Daoy (cell line): Measurements from ENCODE around the gene CACNA2D2. TPM values are rescaled to one million over a fixed set of nuclear protein-coding genes. Genes with fewer than 3 reads are reported as not detected.

Experiments
- DNase-seq: peaks from one replicate; pipeline ENCODE4 v3.0.0-alpha.2; 2015; ENCODE audit warnings: low read depth
- total RNA-seq: library from RNA; depleted of rRNA; stranded (reverse); fragments of >200 nt; shearing (Covaris generic); gene quantifications from 2 replicates; pipeline ENCODE4 v1.2.3, GENCODE V29; 2014

Gene CACNA2D2
- total RNA-seq, 1 experiment from 2014 or later: not detected

DNA sequence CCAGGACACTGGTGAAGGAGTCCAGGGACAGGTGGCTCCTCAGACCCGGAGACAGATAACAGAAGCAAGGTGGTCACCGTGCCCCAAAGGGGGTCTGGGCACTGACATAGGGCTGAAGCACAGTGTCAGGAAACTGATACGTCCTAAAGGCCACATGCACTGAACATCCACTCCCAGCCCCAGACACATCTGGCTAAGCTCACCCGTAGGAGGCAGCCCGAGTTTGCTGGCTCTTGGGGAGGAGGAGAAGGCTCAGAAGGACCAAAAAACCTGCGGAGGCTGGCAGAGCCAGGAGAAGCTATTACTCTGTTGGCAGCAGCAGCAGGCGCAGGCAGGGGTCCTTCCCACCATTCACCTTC lies 1.2 kb downstream of the CACNA2D2 start:
- DNase-seq: no peak

DNA sequence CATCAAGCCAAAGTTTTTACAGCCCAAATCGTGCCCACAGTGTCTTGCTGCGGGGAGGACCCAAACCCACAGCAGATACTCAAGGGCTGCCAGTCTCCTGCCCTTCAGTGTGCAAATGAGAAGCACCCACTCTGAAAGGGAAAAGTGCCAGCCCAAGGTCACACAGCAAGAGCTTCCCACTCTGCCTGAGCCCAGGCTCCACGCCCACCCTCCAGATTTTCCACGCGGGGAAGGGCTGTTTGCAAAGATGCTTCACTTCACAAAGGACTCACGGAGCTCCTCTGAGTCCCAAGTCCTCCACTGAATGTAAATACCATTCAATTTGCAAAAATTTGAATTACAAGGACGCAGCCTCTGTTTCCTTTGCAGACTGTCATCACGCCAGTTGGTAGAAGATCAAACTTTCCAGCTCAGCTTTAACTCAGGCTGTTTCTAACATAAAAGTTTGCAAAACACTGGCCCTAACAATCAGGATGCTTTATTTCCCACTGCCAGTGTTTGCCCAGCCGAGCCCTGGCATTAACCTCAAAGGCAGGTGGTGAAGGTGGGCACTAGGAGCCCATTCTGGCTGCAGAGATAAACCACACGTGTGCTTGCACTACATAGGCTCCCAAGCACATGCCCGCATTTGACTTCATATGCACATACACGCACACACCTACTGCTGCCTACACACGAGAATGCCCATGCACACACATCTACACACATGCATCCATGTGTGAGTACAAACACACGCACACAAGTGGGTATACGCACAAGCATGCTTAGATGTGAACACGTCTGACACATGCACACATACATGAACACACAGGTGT lies 7.6 kb downstream of the CACNA2D2 start:
- no peak for DNase-seq

DNA sequence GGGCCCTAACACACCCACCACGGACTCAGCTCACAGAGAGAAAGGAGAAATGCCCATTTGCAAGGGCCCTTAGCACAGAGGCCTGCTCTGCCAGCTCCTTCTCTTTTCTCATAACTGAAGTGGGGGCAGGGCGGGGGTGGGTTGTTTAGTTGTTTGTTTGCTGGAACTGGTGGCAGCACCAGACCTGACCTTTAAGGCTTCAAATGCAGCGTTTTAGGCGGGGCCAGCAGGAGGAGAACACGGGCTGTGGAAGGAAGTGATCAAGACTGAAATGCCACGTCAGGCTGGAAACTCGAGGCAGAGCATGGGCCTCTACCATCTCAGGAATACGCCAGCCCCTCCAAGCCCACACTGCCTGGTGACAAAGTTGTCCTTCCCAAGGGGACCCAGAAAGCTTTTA lies 9.3 kb downstream of the CACNA2D2 start:
- no peak for DNase-seq

DNA sequence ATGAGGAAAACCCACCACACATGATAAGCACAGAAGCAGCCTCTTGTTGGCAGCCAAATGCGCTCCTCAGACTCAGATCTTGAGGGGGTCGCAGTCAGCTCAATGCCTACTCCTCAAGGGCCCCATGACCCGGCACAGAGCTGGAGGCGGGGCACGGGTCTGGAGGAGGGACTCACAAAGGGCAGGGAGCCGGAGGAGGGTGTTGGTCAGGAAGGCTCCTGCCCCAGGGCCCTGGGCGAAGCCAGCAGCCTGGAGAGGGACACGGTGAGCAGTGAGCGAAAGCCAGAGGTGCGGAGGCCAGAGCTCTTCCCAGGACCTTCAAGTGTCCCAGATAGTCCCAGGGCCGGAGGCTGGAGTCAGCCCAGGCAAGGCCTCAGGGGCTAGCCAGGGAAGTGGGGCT lies 9.8 kb downstream of the CACNA2D2 start:
- DNase-seq: no peak

DNA sequence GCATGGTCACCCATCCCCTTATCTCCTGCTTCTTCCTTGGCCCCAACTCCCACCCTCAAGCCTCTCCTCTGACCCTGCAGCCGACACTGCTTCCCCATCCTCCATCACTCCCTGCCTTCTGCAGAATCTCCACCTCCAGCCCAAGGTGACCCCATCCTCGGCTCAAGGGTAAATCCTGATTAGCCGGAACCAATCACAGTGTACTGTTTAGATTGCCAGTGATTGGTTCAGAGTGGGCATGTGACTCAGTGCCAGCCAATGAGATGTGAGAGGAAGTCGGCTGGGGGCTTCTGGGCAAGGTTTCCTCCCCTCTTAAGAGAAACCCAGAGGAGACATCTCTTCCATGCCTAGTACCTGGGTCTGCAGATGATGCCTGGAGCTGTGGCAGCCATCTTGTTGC lies 10.3 kb downstream of the CACNA2D2 start:
- no peak for DNase-seq

DNA sequence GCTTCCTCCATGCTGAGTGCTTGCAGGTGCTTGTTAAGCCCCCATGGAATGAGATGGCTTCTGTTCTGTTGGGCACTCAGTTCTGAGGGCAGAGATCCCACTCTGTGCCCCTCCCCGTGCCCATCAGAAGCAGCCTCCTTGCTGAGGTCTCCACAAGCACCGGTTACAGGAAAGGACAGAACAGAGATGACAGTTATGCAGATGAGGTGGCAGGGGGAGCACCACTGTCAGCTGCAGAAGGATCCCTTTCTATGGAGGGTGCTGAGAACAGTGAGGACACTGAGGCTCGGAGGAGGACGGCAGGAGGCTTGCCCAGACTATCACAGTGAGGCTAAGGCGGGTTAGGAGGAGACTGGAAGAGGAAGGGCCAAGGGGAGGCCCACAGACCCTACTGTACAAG lies 12.4 kb downstream of the CACNA2D2 start:
- no peak for DNase-seq

DNA sequence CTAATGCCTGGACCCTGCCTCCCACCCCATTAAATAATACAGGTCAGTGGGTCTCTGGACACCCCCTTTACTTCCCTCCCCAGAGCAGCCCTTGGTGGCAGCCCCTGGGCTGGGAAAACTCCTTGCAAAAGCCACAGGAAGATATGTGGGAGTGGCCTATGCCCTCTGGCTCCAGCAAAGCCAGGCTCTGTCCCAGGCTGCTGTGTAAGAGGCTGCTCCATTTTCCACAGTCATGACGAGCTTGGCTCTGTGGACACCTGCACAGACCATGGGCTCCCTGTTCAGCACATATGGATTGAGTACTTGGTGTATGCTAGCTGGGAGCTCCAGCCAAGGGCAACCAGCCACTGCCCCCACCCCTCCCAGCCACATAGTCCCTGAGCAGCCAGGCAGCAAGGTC lies 13.0 kb downstream of the CACNA2D2 start:
- DNase-seq: no peak

DNA sequence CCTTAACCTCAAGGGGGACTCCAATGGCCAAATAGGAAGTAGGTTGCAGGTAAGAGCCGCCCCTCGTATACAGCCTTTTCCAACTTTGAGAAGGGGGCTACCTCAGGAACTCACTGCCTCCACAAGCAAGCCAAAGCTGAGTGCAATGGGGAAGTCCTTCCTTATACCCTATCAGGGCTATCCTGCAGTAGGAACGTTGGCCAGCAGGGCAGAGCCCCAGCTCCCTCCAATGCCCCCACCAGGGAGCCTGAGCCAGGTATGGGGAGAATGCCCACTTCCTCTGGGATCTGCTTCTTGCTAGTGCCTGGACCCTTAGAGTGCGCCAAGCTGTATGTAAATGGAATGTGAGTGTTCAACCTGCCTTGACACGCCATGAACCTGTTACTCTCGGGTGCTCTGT lies 16.3 kb downstream of the CACNA2D2 start:
- no peak for DNase-seq

DNA sequence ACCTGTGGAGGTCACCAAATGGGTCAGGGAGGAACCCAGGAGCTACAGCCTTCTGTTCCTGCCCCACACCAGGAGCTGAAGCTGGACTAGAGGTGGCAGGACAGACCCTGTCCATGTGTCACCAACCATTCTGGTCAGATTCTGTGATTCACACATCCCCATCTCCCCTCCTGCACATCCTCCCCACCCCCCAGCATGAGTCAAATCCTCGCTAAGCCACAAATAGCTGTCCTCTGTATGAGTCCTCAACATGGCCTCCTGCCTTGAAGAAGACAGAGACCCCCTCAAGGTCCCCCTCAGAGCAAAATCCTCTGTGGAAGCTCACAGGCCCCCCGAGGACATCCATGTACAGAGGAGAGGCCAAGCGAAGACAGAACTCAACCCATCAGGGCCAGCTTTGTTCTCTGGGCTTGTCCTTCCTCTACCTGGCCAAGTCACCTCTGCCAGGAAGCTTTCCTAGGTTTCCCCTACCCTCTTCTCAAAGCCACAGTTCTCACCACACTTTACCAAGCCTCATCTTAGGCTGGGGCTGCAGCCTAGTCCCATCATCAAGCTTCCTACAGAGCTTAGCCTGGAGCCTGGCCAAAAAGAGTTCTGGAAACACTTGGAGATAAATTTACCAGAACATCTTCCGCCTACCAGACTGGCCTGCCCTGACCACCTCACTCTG lies 17.1 kb downstream of the CACNA2D2 start:
- DNase-seq: peak; percentile 66

DNA sequence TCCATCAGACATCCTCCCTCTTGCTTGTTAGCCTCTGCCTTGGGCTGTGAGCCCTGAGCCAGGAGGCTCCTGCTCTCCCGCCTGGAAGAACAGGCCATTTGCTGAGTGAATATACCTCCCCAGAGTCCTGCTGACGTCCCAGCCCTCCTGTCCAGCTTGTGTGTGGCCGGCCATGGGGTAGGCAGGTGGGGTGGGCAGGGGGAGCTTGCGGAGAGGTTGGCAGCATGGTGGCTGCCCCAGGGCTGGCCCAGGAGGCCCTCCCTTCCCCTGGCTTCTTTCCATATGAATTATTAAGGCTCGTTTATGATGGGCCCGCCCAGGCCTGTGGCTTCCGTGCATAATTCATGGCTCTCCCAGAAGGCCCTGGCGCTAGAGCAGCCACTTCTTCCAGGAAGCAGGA lies 18.7 kb downstream of the CACNA2D2 start:
- no peak for DNase-seq

DNA sequence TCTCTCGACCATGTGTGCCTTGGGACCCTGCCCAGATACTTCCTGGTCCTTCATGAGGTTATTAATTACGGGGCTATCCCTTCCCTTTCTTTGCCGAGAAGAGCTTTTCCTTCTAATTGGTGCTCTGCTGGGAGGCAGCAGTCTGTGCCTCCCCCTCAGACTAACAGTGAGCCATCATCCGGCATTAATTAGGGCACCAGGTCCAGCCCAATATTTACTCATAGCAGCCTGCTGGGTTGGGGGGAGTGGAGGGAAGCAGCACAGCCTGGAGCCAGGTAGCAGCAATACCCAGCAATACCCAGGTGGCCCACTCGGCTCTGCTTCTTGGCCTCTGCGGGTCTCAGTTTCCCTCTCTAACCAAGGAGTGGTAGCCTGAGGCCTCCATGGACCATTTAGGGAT lies 20.1 kb downstream of the CACNA2D2 start:
- DNase-seq: no peak

DNA sequence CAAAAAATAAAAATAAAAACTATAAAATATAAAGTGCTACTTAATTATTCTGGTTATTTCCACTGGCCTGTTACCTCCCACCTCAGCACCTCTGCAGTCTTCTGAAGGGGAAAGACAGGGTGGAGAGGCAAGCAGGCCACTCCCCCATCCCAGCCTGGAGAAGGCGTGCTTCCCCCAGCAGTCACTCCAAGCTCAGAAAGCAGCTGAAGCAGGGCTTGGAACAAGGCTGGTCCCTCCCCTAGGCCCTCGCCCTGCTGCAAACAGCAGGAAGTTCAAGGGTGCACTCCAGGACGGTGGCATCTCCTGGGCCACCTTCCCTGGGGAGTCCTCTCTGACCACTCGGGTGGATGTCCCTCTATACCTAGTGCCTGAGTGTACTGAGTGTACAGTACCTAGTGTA lies 21.4 kb downstream of the CACNA2D2 start:
- no peak for DNase-seq

DNA sequence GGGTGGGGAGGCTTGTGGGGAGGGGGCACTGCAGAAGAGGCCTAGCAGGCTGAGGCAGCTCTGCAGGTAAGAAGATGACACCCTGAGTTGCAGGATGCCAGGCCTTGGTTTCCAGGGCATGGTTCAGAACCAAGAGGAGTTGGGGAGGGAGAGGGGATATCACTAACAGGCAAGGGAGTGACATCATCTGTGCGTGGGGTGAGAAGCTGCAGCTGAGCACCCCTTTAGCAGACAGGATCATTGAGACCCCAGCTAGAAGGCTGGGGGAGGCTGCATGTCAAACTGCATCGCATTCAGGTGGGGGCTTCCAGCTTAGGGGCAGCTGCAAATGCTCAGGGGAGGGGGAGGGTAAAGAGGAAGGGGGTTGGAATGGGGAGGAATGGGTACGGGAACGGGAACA lies 23.0 kb downstream of the CACNA2D2 start:
- no peak for DNase-seq

DNA sequence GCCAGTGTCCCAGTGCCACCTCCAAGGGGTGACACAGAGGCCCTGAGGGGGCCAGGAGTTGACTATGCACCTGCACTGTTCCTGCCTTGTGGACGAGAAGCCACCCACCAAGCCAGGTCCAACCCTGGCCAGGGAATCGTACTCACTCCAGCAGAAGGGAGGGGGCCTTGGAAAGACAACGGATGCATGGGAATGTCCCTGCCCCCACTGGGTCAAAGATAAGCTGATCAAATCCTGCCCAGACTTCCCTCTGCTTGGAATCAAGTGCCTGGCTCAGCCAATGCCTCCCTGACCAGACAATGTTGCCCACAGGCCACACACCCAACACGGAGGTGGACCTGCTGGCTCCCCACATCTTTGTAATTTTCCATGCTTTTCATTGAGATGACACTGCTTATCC lies 23.9 kb downstream of the CACNA2D2 start:
- DNase-seq: no peak

DNA sequence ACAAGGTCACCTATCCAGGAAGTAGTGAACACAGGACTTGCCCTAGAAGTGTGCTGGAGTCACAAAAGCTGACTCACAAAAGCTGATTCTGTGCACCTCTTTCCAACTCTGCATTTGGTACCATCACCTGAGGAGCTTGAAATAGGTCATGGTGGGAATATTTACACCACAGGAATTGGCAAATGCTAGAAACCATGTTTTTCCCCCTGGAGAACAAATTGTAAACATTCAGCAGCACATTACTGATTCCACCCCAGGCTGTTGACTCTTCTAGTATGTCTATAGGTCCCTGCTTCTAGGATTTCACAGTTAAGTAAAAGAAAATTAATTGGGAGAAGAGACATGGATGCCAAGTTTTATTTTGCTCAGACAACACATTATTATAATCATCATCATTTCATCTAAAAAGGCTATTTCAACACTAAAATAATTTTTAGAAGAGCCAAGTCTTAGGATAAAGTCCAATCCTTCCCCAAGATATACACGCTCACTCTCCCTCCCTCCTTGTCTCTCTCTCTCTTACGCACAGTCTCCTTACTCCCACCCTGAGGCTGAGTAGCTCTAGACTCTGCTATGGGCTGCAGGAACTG lies 24.7 kb downstream of the CACNA2D2 start:
- DNase-seq: no peak

DNA sequence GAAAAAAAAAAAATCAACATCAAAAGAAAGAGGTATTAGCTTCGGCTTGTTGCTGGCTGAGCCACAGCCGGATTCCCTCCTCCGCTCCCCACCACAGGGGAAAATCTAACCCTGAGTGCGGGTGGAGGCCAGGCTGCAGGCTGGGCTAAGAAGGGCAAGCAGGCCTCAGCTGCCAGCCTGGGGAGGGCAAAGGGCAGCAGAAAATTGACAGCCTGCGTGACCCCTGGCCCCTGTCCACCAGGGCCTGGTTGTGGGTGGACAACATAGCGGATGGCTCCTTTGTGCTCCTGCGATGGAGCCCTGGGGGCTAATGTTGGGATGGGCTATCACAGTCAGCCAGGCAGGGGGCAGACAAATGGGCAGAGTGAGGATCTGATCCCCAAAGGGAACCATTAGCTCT lies 25.4 kb downstream of the CACNA2D2 start:
- DNase-seq: no peak

DNA sequence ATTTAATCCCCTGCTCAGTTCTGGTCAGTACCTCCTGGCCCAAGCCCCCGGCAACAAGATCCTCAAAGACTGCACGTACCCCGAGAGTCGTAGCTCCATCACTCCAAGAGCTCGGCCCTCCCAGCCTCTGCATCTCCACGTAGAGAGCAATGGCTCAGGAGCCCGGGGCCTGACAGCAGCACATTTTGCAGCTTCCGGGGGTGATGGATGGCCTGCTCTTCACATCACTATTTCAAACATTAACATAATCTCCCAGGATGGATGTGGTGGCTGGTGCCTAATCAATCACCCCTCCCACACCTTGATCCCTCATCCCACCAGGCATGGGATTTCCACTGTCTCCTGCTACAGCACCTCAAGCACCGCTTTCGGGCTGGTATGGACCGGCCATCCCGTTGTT lies 28.1 kb downstream of the CACNA2D2 start:
- DNase-seq: no peak

DNA sequence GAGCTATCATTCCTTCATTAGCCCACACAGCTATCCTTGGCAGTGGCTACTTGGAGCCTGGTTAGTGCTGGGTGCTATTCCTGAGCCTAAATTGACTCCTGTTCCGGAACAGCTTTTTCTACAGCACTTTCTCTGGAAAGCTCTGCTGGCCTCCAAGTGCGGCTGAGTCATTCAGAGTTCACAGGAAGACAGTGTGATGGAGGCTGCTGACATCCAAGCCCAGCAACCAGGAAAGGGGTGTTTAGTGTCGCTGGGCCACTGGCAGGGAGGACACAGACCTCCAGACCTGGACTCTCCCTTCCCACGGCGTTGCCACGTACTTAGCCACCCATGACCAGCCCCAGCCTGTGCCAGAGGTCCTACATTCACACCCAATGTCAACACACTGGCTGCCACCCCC lies 28.7 kb downstream of the CACNA2D2 start:
- peak; percentile 37 for DNase-seq

DNA sequence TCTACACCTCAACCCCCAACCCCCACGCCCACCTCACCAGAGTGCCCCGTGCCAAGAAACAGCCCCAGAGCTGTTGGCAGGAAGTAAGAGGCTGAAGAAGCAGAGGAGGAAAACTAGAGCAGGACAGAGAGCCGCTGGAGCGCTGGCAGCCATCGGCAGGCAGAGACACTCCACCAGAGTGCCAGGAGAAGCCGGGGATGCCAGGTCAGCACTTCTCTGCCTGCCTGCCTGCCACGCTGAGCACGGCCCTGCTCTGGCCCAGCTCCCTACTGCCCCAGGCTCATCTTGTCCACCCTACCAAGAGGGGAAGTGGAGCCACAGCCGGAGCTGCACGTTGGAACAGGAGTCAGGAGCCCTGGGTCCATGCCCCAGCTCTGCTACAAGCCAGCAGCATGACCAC lies 29.7 kb downstream of the CACNA2D2 start:
- DNase-seq: no peak

DNA sequence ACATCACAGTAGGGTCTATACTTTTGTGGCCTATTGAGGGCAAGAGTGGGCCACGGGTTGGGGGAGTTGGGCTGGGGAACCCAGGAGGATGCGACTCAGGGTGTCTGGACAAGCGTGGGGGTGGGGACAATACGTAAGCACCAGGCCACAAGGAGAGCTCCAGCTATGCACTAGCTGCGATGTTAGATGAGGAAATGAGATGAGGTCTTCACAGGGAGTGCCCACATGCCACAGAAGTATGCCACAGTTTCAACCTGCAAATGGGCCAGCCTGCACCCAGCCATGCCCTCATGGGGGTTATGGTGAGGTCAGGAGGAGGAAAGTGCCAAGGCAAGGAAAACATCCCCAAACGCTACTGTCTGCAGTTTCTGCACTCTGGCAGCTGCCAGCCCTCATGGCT lies 30.5 kb downstream of the CACNA2D2 start:
- DNase-seq: no peak

DNA sequence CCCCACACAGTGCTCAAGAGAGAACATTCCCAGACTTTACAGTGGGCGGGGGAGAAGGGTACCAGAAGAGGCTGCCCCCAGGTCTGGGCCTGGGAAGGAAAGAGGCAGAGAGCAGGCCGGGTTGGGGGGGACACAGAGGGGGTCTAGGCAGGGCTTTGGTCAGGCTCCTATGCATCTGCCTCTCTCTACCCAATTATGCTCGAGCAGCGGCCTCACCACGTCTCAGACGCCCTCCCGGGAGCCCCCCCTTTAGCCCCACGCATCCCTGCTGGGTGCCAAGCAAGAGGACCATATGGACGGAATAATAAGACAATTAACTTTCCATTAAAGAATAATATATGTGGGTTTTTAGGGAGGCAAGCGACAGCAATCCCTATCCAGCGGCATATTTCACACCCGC lies 32.8 kb downstream of the CACNA2D2 start:
- no peak for DNase-seq

DNA sequence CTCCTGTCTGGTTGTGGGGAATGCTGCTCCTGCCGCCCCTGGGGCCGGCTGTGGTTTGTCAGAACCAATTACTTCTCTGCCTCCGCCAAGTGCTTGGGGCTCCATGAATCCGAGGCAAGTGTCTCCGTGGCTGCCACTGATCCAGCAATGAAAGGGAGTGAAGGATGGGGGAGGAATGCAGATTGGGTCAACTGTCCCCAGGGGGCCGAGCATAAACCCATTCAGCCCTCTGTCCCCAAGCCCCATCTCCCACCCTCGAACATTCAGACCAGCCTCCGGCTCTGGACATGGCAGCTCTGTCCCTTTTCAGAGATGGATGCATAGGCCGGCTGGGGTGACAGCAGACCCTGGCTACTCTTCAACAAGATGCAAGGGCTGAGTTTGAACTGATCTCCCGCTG lies 35.5 kb downstream of the CACNA2D2 start:
- no peak for DNase-seq

DNA sequence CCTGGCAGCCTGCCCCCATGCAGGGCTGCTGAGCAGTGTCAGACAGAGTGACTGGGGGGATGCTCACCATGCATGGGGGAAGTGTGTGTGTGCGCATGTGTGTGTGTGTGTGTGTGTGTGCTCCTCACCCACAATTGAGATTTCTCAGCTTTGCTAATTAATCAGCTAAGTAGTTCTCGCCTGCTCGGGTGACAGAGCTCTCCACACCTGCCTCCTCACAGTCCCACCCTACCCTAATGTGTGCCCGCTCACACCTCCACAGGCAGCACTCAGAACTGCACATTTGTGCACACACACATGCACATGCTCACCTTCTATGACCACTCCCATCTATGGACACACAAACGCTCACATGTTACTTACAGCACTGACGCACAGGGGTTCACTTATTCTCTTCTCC lies 37.3 kb downstream of the CACNA2D2 start:
- DNase-seq: no peak
